Stimulated activated CD8-positive, alpha-beta memory T cell treated with anti-CD3 and anti-CD28 coated beads, Interleukin-7, amount 100 ng/mL, for 4 hours (primary cell): ENCODE data around the gene ETHE1.

ENCODE experiments used
- DNase-seq, 2 donors: peaks; one replicate each; pipeline ENCODE4 v3.0.0-alpha.2; 2020; ENCODE audit warnings: low read depth in 2 of 2

Gene ETHE1

DNA sequence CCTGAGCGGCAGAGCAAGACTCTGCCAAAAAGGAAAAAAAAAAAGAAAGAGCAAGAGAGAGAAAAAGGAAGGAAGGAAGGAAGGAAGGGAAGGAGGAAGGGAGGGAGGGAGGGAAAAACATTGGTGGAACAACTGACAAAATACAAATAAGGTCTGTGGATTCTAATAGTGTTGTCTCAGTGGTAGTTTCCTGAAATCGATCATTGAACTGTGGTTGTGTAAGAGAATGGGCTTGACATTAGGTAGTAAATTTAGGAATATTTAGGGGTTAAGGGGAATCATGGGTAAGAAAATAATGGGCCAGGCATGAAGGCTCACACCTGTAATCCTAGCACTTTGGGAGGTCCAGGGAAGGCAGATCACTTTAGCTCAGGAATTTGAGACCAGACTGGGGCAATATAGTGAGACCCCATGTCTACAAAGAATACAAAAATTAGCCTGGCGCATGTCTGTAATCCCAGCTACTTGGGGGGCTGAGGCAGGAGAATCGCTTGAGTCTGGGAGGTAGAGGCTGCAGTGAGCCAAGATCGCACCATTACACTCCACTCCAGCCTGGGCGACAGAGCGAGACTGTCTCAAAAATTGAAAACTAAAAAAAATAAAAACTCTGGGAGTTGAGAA lies 36.9 kb downstream of the ETHE1 start:
- no peak for DNase-seq

DNA sequence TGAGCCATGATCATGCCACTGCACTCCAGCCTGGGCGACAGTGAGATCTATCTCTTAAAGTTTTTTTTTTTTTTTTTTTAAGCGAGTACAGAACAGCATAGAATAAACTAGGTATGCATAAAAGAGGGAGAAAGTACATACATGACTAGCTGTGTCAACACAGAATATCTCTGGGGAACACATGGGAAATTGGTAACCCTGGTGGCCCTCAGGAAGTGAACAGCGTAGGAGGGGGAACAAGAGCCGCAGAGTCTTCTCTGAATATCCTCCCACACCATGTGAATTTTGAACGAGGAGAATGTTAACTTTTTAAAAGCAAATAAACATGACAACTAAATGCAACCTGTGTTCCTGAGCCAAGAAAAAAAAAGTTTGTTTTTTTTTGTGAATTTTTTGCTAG lies 37.7 kb downstream of the ETHE1 start:
- DNase-seq = no peak

DNA sequence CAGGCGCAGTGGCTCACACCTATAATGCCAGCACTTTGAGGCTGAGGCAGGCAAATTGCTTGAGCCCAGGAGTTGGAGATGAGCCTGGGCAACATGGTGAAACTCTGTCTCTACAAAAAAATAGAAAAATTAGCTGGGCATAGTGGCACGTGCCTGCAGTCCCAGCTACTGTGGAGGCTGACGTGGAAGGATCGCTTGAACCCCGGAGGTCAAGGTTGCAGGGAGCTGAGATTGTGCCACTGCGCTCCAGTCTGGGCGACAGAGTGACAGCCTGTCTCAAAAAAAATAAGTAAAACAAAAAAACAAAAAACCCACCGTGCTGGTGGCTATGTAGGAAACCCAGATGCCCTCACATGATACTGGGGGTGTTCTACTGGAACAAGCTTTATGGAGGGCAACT lies 38.8 kb downstream of the ETHE1 start:
- no peak for DNase-seq

DNA sequence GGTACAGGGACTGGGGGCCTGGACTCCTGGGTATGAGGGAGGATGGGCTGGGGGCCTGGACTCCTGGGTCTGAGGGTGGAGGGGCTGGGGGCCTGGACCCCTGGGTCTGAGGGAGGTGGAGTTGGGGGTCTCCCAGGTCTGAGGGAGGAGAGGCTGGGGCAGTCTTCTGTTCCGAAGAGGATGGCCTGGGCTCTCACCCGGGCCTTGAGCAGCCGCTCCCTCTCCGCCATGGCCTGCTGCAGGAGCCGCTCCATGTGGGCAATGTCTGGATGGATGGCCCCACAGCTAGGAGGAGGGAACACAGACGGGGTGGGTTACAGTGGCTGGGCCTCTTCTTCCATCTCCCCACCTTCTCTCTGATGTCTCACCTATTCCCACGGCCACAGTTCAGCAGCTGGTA lies 40.6 kb downstream of the ETHE1 start:
- DNase-seq = no peak

DNA sequence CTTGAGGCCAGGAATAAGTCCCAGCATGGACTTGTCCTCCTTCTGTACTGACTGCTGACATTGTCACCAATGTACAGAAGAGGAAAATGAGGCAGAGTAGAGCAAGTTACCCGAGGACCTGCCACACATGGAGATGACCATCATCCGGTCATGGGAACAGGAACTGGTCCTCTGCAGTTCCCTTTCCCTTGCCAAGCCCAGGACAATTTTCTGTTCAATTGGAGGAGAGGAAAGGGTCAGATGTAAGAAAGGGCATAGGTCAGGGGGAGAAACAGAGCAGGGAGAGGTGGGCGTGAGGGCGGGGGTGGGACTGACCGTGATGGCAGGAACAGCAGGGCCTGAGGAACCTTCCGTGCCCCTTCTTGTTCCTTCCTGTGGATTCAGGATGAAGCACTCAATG lies 41.0 kb downstream of the ETHE1 start:
- DNase-seq = no peak

DNA sequence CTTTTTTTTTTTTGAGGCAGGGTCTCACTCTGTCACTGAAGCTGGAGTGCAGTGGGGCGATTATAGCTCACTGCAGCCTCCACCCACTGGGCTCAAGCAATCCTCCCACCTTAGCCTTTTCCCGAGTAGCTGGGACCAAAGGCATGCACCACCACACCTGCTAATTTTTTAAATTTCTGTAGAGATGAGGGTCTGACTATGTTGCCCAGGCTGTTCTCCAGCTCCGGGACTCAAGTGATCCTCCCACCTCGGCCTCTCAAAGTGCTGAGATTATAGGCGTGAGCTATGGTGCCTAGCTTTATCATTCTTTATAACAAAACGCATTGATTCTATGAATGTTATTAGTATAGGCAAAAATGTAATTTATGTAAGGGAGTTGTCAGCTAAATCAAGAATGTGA lies 43.7 kb downstream of the ETHE1 start:
- no peak for DNase-seq

DNA sequence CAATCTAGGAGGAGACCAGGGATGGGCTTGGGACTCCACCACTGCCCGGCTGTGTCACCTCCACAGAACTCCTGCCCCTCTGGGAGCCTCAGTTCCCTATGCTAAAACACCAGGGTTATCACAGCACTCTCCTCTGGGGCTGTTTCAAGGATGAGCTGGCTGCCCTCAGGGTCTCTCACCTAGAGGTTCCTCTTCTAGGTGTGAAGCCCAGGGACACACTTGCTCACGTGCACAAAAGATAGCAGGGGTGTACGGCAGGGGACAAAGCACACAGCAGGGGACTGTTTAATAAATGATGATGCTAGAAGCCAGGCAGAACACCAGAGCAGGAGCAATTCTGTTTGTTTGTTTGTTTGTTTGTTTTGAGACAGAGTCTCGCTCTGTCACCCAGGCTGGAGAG lies 44.8 kb downstream of the ETHE1 start:
- DNase-seq = no peak

DNA sequence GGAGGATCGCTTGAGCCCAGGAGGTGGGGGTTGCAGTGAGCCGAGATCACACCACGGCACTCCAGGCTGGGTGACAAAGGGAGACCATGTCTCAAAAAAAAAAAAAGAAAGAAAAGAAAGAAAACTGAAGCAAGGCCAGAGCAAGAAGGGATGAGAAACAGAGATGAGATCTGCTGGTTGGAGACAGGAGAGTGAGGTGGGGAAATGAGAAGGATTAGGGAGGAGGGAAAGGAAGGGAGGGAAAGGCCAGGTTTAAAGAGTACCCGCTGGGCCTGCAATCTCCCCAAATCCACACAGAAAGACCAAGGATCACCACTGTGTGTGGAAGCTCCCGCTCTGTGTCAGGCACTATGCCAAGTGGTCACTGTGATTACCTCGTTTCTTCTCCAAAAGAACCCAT lies 45.3 kb downstream of the ETHE1 start:
- no peak for DNase-seq

DNA sequence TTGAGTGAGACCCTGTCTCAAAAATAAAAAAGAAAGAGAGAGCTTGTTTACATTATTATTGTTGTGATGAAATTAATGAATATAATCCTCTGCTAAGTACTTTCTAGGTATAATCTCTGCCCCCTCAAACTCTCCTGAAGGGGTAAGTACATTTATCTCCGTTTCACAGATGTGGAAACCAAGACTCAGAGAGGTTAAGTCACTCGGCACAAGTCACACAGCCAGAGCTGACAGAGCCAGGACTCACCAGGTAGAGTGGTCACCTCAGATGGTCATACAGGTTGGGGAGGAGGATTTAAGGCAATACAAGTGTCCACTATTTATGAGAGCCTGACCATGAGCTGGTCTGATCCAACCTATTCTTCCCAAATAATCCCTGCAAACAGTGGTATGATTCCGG lies 46.4 kb downstream of the ETHE1 start:
- DNase-seq = no peak

DNA sequence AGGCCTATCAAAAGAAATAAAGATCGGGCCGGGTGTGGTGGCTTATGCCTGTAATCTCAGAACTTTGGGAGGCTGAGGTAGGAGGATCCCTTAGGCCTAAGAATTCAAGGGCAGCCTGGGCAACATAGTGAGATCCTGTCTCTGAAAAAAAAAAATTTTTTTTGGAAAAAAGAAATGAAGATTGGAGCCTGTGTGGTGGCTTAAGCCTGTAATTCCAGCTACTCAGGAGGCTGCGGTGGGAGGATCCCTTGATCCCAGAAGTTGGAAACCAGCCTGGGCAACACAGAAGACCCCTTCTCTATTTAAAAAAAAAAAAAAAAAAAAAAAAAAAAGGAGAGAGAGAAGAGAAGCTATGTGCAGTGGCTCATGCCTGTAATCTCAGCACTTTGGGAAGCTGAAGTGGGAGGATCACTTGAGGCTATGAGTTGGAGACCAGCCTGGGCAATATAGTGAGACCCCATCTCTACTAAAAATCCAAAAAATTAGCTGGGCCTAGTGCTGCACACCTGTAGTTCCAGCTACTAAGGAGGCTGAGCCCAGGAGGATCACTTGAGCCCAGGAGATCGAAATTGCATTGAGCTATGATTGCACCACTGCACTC lies 46.9 kb downstream of the ETHE1 start:
- DNase-seq = no peak

DNA sequence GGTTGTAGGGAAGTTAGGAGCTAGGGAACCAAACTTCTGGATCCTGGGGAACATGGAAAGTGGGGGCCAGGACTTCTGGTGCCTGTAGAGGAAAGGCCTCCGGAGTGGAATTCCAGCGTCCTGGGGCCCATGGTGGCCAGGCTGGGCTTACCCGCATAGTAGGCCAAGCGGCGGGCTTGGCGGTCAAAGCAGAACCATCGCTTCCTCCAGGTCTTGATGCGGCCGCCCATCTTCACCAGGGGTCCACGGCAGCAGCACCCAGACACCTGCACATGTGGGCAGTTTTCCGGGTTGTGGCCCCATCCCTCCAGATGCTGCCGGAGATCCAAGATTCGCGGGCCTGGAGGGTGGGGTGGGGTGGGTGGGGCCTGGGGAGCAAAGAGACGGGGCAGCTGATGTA lies 47.8 kb downstream of the ETHE1 start:
- no peak for DNase-seq

DNA sequence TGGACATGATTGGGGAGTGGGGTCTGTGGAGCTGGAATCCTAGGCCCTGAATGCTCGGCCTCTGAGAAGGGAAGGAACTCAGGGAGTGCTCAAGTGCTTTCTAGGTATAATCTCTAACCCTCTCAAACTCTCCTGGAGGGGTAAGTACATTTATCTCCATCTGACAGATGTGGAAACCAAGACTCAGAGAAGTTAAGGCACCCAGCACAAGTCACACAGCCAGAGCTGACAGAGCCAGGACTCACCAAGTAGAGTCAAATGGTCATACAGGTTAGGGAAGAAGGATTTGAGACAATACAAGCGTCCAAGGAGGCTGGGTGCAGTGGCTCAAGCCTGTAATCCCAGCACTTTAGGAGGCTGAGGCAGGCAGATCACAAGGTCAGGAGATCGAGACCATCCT lies 48.7 kb downstream of the ETHE1 start:
- DNase-seq = no peak

DNA sequence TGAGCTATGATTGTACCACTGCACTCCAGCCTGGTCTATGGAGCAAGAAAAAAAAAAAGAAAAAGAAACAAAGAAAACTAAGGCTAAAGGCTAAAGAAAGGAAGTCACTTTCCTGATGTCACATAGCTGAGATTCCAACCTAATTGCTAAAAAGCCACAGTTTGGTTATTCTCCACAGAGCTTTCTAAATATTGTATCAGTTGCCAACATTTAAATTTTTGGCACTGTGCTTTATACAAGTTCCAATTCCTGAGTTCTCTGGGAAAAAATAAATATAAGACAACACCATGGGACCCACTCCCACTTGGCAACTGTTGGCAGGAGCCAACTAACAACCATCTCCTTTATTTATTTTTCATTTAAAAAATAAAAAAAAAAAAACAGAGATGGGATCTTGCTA lies 50.4 kb downstream of the ETHE1 start:
- DNase-seq = no peak

DNA sequence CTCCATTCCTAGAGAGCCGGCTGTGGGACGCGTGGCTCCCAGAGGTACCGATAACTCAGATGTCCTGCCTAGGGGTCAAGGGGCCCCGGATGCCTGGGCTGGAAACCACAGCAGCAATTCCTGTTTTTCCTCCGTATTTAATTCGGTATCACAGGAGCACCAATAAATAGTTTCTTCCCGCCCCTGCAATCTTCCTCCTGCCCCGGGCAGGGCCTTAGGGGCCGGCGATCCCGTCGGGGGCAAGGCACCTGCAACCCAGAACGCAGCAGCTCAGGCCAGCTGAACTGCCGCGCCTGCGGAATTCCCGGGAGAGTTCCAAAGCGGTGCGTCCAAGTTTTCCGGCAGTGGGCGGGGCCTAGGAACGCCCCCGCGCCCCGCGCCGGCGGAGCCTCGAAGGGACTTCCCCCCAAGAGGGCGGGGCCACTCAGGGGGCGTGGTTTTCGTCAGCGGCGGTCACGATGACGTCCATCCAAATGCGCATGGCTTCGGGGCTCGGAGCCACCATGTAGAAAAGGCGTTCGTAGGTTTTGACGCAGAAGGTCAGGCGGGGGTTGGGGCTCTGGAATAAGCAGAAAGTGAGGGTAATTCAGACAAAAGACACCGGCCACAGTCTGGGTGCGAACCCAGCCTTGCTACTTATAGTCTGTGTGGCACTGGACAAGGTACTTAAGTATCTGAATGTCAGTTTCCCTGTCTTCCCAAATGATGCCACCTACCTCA lies 51.9 kb downstream of the ETHE1 start:
- peak; percentile 89 to 91 for DNase-seq

DNA sequence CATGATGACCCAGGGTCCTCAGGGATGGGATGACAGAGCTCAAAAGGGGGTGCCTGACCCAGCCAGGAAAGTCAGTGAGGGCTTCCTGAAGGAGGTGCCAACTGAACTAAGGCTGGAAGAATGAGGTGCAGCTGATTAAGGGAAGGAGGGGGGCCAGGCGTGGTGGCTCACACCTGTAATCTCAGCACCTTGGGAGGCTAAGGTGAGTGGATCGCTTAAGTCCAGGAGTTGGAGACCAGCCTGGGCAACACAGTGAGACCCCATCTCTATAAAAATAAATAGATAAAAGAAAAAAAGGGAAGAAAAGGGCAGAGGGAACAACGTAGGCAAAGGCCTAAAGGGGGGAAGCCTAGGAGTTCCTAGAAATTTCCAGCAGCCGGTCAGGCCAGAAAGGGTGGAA lies 52.5 kb downstream of the ETHE1 start:
- DNase-seq = no peak

DNA sequence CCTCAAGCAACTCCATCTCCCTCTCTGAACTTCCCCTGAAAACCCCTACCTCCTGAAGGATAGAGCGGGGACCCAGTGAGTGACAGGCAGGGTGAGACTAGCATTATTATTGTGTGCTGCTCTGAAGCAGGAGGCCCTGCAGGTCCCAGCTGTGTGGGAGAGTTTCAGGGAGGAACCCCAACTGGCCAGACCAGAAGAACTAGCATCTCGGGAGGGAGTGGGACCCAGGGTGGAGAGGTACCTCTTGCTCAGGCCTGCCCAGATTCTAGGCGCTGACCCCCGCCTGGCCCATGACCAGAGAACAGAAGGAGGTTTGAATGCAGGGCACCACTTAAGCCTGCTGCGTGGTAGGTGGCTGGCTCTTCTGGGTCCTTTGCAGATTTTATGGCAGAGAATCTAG lies 55.9 kb downstream of the ETHE1 start:
- DNase-seq = no peak

DNA sequence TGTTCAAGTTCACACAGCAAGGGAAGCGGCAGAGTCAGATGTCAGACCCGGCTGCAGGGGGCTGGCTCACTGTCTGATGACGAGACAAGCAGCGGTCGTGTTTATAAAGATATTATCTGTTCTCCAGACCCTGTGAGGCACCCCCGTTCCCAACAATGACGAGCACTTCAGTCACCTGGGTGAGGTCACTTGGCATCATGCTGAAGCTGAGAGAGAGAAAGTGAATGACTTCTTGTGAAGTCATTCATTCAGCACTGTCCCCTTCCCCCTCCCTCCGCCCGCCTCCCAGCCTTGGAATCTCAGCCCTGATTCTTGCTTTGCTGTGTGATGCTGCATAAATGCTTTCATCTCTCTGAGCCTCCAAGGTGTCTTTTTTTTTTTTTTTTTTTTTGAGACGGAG lies 56.7 kb downstream of the ETHE1 start:
- DNase-seq = peak; percentile 50 to 61

DNA sequence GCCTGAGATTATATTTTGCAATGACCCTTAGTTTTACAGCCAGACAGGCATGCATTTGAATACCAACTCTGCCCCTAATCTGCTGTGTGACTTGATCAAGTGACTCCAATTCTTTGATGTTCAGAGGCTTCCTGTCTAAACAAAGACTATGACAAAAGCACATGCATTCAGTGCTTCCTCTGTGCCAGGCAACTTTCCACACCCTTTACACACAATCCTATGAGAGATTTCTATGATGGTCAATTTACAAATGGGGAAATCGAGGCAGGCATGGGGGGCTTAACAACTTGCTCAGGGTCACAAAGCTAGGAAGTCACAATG lies 57.9 kb downstream of the ETHE1 start:
- no peak for DNase-seq

DNA sequence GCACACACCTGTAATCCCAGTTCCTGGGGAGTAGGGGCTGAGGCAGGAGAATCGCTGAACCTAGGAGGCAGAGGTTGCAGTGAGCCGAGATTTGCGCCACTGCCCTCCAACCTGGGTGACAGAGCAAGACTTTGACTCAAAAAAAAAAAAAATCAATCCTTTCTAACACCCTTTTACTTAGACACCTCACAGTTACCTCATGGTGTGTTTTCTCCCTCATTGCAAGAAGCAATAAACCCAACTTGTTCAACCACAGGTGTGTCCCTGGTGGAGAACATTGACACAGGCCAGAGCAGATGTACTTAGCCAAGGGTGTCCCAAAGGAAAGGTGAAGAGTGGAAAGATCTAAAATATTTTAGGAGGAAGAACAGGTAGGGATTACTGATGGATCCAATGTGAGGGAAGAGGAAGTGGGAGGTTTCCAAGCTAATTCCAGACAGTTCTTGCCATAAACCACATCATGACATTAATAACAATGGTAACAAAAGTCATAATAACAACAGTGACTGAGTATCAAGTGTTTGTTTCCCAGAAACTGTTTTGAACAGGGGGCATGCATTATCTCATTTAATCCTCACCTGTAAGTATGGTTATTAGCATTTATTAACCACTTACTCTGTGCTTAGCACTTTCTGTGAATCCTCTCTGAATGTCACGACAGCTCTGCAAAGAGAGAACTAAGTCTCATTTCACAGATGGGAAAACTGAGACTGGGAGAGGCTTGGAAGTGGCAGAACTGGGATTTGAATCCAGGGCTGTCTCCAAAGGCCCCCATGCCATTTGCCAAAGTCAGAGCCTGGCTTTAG lies 58.4 kb downstream of the ETHE1 start:
- no peak for DNase-seq

DNA sequence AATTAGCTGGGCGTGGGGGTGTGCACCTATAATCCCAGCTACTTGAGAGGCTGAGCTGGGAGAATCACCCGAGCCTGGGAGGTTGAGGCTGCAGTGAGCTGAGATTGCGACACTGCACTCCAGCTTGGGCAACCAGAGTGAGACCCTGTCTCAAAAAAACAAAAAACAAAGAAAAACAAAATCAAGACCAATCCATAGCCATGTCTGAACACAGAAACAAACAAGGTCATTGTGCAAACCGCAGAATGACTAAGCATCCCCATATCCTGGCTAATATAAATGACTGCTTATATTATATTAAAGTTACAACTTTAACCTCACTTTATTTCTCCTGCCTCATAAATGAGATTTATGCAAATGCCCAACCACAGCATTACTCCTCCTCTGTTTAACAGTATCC lies 59.3 kb downstream of the ETHE1 start:
- DNase-seq = no peak

DNA sequence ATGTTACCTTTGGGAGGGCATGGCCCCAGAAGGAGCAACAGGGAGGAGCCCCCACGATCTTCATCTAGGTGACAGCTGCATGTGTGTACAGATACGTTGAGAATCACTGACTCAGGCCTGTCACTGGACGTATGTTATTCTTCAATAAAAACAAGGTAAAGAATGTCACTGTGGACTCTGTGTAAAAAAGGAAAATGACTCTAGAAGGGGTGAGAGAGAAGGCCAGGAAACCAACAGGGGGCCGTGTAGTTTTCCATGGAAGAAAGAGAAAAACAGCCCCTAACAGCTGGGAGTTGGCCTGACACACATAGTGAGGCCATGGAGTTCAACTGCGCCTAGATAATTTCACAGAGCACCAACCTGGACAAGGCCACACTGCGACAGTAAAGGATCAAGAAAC lies 59.7 kb downstream of the ETHE1 start:
- no peak for DNase-seq

DNA sequence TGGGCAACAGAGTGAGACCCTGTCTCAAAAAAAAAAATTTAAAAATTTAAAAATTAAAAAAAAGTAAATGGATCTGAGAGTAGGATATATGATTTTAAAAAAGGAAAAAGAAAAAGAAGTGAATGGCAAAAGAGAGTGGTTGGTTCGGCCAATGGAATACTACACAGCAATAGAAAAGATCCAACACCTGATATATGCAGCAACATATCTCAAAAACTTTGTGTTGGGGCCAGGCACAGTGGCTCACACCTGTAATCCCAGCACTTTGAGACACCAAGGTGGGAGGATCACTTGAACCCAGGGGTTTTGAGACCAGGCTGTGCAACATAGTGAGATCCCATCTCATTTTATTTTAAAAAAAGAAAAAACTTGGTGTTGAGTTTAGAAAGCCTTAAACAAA lies 60.2 kb downstream of the ETHE1 start:
- no peak for DNase-seq
